IPS-18a (cell line): ENCODE measurements around the gene EFCAB8.

Experiments
- H3K27ac ChIP-seq: one replicate; pipeline ENCODE4 v1.5.1; 2013; ENCODE audit warnings: low read length
- H3K27me3 ChIP-seq: one replicate; pipeline ENCODE4 v1.6.1; 2013; ENCODE audit warnings: mild to moderate bottlenecking, low read length; ENCODE audit not compliant: control insufficient read depth, insufficient read depth
- H3K36me3 ChIP-seq: one replicate; pipeline ENCODE4 v1.6.1; 2013; ENCODE audit warnings: low read depth, low read length; ENCODE audit not compliant: control insufficient read depth
- H3K4me1 ChIP-seq: one replicate; pipeline ENCODE4 v1.6.1; 2013; ENCODE audit warnings: low read depth, low read length; ENCODE audit not compliant: control insufficient read depth
- H3K4me3 ChIP-seq: one replicate; pipeline ENCODE4 v1.5.1; 2013; ENCODE audit warnings: low read length
- H3K9ac ChIP-seq: one replicate; pipeline ENCODE4 v1.6.1; 2013; ENCODE audit warnings: mild to moderate bottlenecking, low read length, moderate library complexity
- H3K9me3 ChIP-seq: one replicate; pipeline ENCODE4 v1.6.1; 2013; ENCODE audit warnings: low read depth, low read length; ENCODE audit not compliant: control insufficient read depth

Gene EFCAB8

DNA sequence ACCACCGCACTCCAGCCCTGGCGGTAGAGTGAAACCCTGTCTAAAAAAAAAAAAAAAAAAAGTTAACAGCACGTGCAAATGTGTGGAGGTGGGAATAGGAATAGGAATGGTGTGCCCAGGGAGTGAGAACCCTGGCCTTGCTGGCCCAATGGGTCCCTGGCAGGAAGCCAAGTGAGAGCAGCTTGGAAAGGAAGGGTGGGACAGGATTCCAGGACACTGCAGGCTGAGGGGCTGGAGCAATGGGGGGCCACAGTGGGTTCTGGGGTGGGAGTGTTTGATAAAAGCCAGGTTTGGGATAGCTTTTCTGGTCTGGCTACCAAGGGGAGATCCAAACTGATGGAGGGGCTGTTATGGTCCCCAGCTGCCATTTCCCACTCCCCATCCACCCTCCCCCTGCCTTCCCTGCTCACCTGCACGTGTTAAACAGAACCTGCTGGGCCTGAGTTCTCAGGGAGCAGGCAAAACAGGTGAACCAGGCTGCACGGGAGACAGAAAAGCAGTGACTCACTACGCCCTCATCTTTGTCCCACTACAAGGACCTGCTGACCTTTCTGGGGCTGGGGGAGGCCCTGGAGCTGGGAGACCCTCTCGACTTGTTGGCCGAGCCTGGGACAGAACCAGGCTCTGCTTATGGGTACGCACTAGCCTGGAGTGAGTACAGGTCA lies 142.2 kb downstream of the EFCAB8 start:
- H3K4me3 ChIP-seq: no peak overlapping the region
- H3K36me3 ChIP-seq: no peaks in the 10 kb centered on the region
- H3K9ac ChIP-seq: no peak overlapping the region
- no peaks in the 10 kb centered on the region for H3K9me3 ChIP-seq
- H3K27me3 ChIP-seq: no peaks in the 10 kb centered on the region
- H3K27ac ChIP-seq: no peak overlapping the region
- no peaks in the 10 kb centered on the region for H3K4me1 ChIP-seq

- no peaks in the 10 kb centered on the region for H3K9me3 ChIP-seq
- H3K27ac ChIP-seq: no peak overlapping the region
- H3K4me3 ChIP-seq: no peak overlapping the region
- H3K36me3 ChIP-seq: no peaks in the 10 kb centered on the region
- H3K9ac ChIP-seq: no peak overlapping the region
- H3K4me1 ChIP-seq: no peaks in the 10 kb centered on the region
- H3K27me3 ChIP-seq: no peaks in the 10 kb centered on the region
Observed at GRCh38 chr20:33002087-33002808, 143.5 kb downstream of the EFCAB8 start.

GRCh38 chr20:33004141-33004751 lies 145.5 kb downstream of the EFCAB8 start, which contains the start of gene SUN5:
SUN5 (minus strand) TSS chr20:33004433; CDS start chr20:33004340, 93 bp downstream.
- H3K9me3 ChIP-seq: no peaks in the 10 kb centered on the region
- no peak within 1 kb of the TSS for H3K4me3 ChIP-seq
- H3K36me3 ChIP-seq: no peaks in the 10 kb centered on the region

GRCh38 chr20:33005132-33005566 lies 146.4 kb downstream of the EFCAB8 start:
- no peak overlapping the region for H3K27ac ChIP-seq
- no peaks in the 10 kb centered on the region for H3K9me3 ChIP-seq
- H3K4me3 ChIP-seq: no peak overlapping the region
- no peak overlapping the region for H3K9ac ChIP-seq
- no peaks in the 10 kb centered on the region for H3K36me3 ChIP-seq
- H3K27me3 ChIP-seq: no peaks in the 10 kb centered on the region
- H3K4me1 ChIP-seq: no peaks in the 10 kb centered on the region

More at GRCh38 chr20:33004141-33004751, 145.5 kb downstream of the EFCAB8 start, which contains the start of gene SUN5:
- no peak within 1 kb of the TSS for H3K27ac ChIP-seq
- H3K9ac ChIP-seq: no peak within 1 kb of the TSS
- no peaks in the 10 kb centered on the region for H3K4me1 ChIP-seq
- H3K27me3 ChIP-seq: no peaks in the 10 kb centered on the region

DNA sequence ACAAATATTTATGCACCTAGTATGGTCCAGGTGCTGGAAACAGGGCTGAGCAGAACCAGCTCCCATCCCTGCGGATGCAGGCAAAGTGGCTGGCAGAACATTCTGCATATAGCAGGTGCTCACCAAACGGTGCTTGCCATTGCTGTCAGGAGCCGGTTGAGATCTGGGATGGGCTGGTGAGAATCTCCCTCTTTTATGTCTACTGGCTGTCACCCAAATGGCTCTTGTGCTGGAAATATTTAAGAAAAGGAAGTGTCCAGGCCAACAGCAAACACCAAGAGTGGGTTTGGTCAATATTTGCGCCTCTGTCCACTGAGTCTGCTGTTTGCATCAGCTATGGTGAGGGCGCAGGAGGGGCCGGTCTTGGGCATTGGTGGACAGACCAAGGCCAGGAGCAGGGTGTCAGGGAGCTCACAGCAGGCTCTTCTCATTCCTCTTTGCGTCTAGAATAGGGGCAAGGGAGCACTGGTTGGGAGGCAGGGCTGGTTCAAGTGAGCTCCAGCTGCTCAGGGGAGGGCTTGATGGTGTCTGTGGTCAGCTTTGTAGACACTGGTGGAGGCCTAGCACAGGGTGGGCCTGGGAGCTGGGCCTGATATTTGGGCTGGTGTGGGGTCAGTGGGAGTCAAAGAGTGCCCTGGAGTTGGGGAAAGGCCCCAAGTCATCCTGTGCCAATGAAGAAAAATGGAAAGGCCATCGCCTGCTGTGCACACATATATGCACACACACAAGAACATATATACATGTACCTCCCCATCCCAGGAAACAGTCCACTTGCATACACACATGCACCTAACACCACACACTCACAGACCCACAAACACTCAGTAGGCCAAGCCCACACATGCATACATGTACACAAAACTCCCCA lies 147.4 kb downstream of the EFCAB8 start:
- Histone ChIP-seq H3K9ac (no peak overlapping the region), H3K36me3 (no peaks in the 10 kb centered on the region), H3K27ac (no peak overlapping the region), H3K9me3 (no peaks in the 10 kb centered on the region), H3K27me3 (no peaks in the 10 kb centered on the region), H3K4me3 (no peak overlapping the region), H3K4me1 (no peaks in the 10 kb centered on the region)

DNA sequence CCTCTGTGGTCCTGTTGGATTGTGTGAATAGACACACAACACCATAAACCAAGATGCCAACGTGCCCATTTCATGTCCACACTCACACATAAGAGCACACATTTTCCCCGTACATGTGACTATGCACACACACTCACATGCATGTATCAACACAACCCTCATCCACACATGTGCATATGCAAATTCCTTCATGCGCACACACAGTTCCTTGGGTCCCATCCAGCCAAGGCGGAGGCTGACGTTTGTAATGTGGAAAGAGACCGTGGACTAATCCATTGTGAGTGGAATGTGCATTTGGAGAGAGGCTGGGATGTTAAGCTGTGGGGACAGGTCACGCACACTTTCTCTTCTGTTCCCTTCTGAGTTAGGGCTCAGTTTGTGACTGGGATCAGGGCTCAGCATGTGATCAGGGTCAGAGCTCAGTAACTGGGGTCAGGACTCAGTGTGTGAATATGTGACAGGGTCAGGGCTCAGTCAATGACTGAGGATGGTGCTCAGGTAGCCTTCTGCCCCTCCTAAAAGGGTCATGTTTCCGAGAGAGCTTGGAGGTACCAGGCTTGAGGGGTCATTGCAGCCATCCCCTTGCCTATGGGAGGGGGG lies 148.2 kb downstream of the EFCAB8 start:
- no peak overlapping the region for H3K9ac ChIP-seq
- no peaks in the 10 kb centered on the region for H3K9me3 ChIP-seq
- H3K27me3 ChIP-seq: no peaks in the 10 kb centered on the region
- no peak overlapping the region for H3K27ac ChIP-seq
- H3K36me3 ChIP-seq: no peaks in the 10 kb centered on the region
- H3K4me3 ChIP-seq: no peak overlapping the region
- no peaks in the 10 kb centered on the region for H3K4me1 ChIP-seq

- Histone ChIP-seq H3K27ac (no peak within 1 kb of the TSS), H3K27me3 (no peaks in the 10 kb centered on the region), H3K9me3 (no peaks in the 10 kb centered on the region), H3K4me3 (no peak within 1 kb of the TSS), H3K4me1 (no peaks in the 10 kb centered on the region), H3K36me3 (no peaks in the 10 kb centered on the region), H3K9ac (no peak within 1 kb of the TSS)
Observed at GRCh38 chr20:33007376-33008335, 148.9 kb downstream of the EFCAB8 start, which contains the start of gene BPIFB2. BPIFB2 (plus strand) TSS chr20:33007704; CDS start chr20:33008575, 871 bp downstream.

DNA sequence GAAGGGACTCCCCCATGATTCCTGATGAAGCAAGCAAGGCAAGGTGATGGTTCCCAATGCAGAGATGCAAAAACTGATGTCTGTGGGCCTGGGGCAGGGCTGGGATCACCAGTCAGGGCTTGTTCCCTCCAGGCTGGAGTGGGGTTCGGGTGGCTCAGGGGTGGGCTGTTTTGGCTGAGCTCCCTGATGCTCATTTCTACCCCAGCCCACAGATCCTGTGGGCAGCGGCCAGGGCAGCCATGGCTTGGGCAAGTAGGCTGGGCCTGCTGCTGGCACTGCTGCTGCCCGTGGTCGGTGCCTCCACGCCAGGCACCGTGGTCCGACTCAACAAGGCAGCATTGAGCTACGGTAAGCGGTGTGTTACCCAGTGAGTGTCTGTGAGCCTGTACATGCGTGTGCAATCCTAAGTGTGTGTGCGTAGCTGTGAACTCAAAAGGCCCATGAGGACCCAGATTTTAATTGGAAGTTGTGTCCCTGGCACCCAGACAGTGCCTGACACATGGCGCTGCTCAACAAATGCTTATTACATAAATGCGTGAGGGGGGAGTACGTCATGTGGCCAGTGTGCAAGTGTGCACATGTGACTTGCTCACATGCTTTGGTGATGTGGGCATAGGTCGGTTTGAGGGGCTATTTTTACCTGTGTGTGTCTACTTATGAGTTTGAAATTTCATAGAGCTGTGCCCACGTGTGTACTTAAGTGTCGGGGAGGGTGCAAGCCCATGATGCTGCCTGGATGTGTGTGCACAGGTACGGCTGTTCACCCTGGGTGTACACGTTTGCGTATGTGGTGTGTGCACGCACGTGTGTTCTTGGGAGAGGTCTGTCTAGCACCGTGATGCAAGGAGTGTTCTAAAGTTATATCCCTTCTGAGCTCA lies 149.9 kb downstream of the EFCAB8 start:
- no peak overlapping the region for H3K27ac ChIP-seq
- no peak overlapping the region for H3K9ac ChIP-seq
- H3K9me3 ChIP-seq: no peaks in the 10 kb centered on the region

GRCh38 chr20:33009214-33010132 lies 150.8 kb downstream of the EFCAB8 start:
- H3K36me3 ChIP-seq: no peaks in the 10 kb centered on the region
- H3K27ac ChIP-seq: no peak overlapping the region
- H3K9ac ChIP-seq: no peak overlapping the region
- no peak overlapping the region for H3K4me3 ChIP-seq
- no peaks in the 10 kb centered on the region for H3K4me1 ChIP-seq
- H3K27me3 ChIP-seq: no peaks in the 10 kb centered on the region
- no peaks in the 10 kb centered on the region for H3K9me3 ChIP-seq

More for the DNA sequence above, 149.9 kb downstream of the EFCAB8 start:
- H3K4me1 ChIP-seq: no peaks in the 10 kb centered on the region
- H3K36me3 ChIP-seq: no peaks in the 10 kb centered on the region
- no peak overlapping the region for H3K4me3 ChIP-seq
- no peaks in the 10 kb centered on the region for H3K27me3 ChIP-seq
